ENCODE results near the gene SPEM2. TPM values are rescaled to one million over a fixed set of nuclear protein-coding genes. Genes with fewer than 3 reads are reported as not detected.

Gene SPEM2
- total and polyA plus RNA-seq, 3 experiments from 2014 or later, result not detected

- H3K36me3 ChIP-seq (ENCODE audit: insufficient read depth, low read length), result no peaks in the 10 kb centered on the region
- Mint-ChIP-seq H3K4me1 (no peaks in the 10 kb centered on the region), H3K9me3 (no peaks in the 10 kb centered on the region), H3K4me3 (no peak overlapping the region), H3K27ac (no peak overlapping the region), H3K36me3 (no peaks in the 10 kb centered on the region), H3K27me3 (peaks cover 0 to 3% of the 10 kb centered on the region in 2 donors)
- H3K27me3 ChIP-seq (ENCODE audit: insufficient read depth, low read length, poor library complexity, severe bottlenecking), result no peaks in the 10 kb centered on the region
- CTCF ChIA-PET, result interaction anchor here (1.0 to 2.1 kb wide), 2 partner anchors 10 to 71 kb away, joined by 3 to 10 read pairs; no protein-coding TSS in a partner anchor
- no peak overlapping the region for H3K4me3 ChIP-seq (ENCODE audit: low read length)
- H3K27ac ChIP-seq (ENCODE audit: low read depth, low read length), result no peak overlapping the region
- no peaks in the 10 kb centered on the region for H3K4me1 ChIP-seq (ENCODE audit: insufficient read depth, low read length)
- no peak for DNase-seq
- H3K9me3 ChIP-seq (ENCODE audit: low read length), result no peaks in the 10 kb centered on the region
- POLR2A ChIA-PET, result no interaction called here
These were observed 1.6 kb downstream of the SPEM2 start for GRCh38 chr17:7426896-7427489.

GRCh38 chr17:7427549-7427948 is 2.1 kb downstream of the SPEM2 start:
- Mint-ChIP-seq H3K4me3 (no peak overlapping the region), H3K27me3 (peaks cover 0 to 3% of the 10 kb centered on the region in 2 donors), H3K27ac (no peak overlapping the region), H3K9me3 (no peaks in the 10 kb centered on the region), H3K4me1 (no peaks in the 10 kb centered on the region), H3K36me3 (no peaks in the 10 kb centered on the region)
- no peak for DNase-seq
- H3K27me3 ChIP-seq (ENCODE audit: insufficient read depth, low read length, poor library complexity, severe bottlenecking), result no peaks in the 10 kb centered on the region
- CTCF ChIA-PET, result interaction anchor here (1.0 to 2.1 kb wide), 2 partner anchors 9 to 72 kb away, joined by 3 to 10 read pairs; no protein-coding TSS in a partner anchor
- no peaks in the 10 kb centered on the region for H3K9me3 ChIP-seq (ENCODE audit: low read length)
- POLR2A ChIA-PET, result no interaction called here
- no peaks in the 10 kb centered on the region for H3K4me1 ChIP-seq (ENCODE audit: insufficient read depth, low read length)
- no peak overlapping the region for H3K27ac ChIP-seq (ENCODE audit: low read depth, low read length)
- no peak overlapping the region for H3K4me3 ChIP-seq (ENCODE audit: low read length)
- no peaks in the 10 kb centered on the region for H3K36me3 ChIP-seq (ENCODE audit: insufficient read depth, low read length)

- Histone ChIP-seq H3K9me3 (ENCODE audit: low read length) (no peaks in the 10 kb centered on the region), H3K4me1 (ENCODE audit: insufficient read depth, low read length) (no peaks in the 10 kb centered on the region), H3K36me3 (ENCODE audit: insufficient read depth, low read length) (no peaks in the 10 kb centered on the region), H3K4me3 (ENCODE audit: low read length) (no peak within 1 kb of the TSS), H3K27ac (ENCODE audit: low read depth, low read length) (no peak within 1 kb of the TSS), H3K27me3 (ENCODE audit: insufficient read depth, low read length, poor library complexity, severe bottlenecking) (no peaks in the 10 kb centered on the region)
- Mint-ChIP-seq H3K9me3 (no peaks in the 10 kb centered on the region), H3K4me3 (no peak within 1 kb of the TSS), H3K36me3 (no peaks in the 10 kb centered on the region), H3K4me1 (no peaks in the 10 kb centered on the region), H3K27me3 (peaks cover 0 to 3% of the 10 kb centered on the region in 2 donors), H3K27ac (no peak within 1 kb of the TSS)
- CTCF ChIA-PET, result interaction anchor here (2.1 kb wide), 1 partner anchor 8 kb away, joined by 10 read pairs; no protein-coding TSS in a partner anchor
- POLR2A ChIA-PET, result no interaction called here
- no peak for DNase-seq
These were observed 3.1 kb downstream of the SPEM2 start, which contains the start of gene SPEM3 for GRCh38 chr17:7428557-7428956. Gene SPEM3 (plus strand): TSS chr17:7428857. CDS start chr17:7428903, 46 bp downstream.

- no peak overlapping the region for H3K4me3 Mint-ChIP-seq
- no peaks in the 10 kb centered on the region for H3K4me1 Mint-ChIP-seq
- no peaks in the 10 kb centered on the region for H3K4me1 ChIP-seq (ENCODE audit: insufficient read depth, low read length)
- H3K27me3 Mint-ChIP-seq, result peaks cover 0 to 3% of the 10 kb centered on the region in 2 donors
- no peaks in the 10 kb centered on the region for H3K9me3 ChIP-seq (ENCODE audit: low read length)
- H3K4me3 ChIP-seq (ENCODE audit: low read length), result no peak overlapping the region
- DNase-seq, result no peak
- POLR2A ChIA-PET, result no interaction called here
- no peaks in the 10 kb centered on the region for H3K9me3 Mint-ChIP-seq
- no peaks in the 10 kb centered on the region for H3K27me3 ChIP-seq (ENCODE audit: insufficient read depth, low read length, poor library complexity, severe bottlenecking)
- no peaks in the 10 kb centered on the region for H3K36me3 Mint-ChIP-seq
- CTCF ChIA-PET, result interaction anchor here (1.9 kb wide), 1 partner anchor 131 kb away, joined by 6 read pairs; the partner anchor contains the start of gene SENP3
- no peak overlapping the region for H3K27ac ChIP-seq (ENCODE audit: low read depth, low read length)
- no peak overlapping the region for H3K27ac Mint-ChIP-seq
- no peaks in the 10 kb centered on the region for H3K36me3 ChIP-seq (ENCODE audit: insufficient read depth, low read length)
These were observed 4.3 kb downstream of the SPEM2 start for GRCh38 chr17:7429722-7430121.

GRCh38 chr17:7431231-7431630 is 5.8 kb downstream of the SPEM2 start:
- Histone ChIP-seq H3K36me3 (ENCODE audit: insufficient read depth, low read length) (no peaks in the 10 kb centered on the region), H3K27me3 (ENCODE audit: insufficient read depth, low read length, poor library complexity, severe bottlenecking) (no peaks in the 10 kb centered on the region), H3K9me3 (ENCODE audit: low read length) (no peaks in the 10 kb centered on the region), H3K4me1 (ENCODE audit: insufficient read depth, low read length) (peaks cover 5% of the 10 kb centered on the region), H3K27ac (ENCODE audit: low read depth, low read length) (no peak overlapping the region), H3K4me3 (ENCODE audit: low read length) (no peak overlapping the region)
- H3K4me3 Mint-ChIP-seq, result no peak overlapping the region
- ChIA-PET CTCF (interaction anchor here (1.9 kb wide), 1 partner anchor 130 kb away, joined by 6 read pairs; the partner anchor contains the start of gene SENP3), POLR2A (interaction anchor here (0.5 kb wide), 1 partner anchor 10 kb away, joined by 4 read pairs; no protein-coding TSS in a partner anchor)
- peaks cover 0 to 5% (median 0%) of the 10 kb centered on the region in 3 donors for H3K36me3 Mint-ChIP-seq
- H3K4me1 Mint-ChIP-seq, result peaks cover 9 to 12% (median 11%) of the 10 kb centered on the region in 3 donors
- no peaks in the 10 kb centered on the region for H3K27me3 Mint-ChIP-seq
- no peak for DNase-seq
- no peaks in the 10 kb centered on the region for H3K9me3 Mint-ChIP-seq
- no peak overlapping the region for H3K27ac Mint-ChIP-seq

- no peak for DNase-seq
- Histone ChIP-seq H3K27ac (ENCODE audit: low read depth, low read length) (no peak overlapping the region), H3K9me3 (ENCODE audit: low read length) (no peaks in the 10 kb centered on the region), H3K27me3 (ENCODE audit: insufficient read depth, low read length, poor library complexity, severe bottlenecking) (no peaks in the 10 kb centered on the region), H3K4me1 (ENCODE audit: insufficient read depth, low read length) (peaks cover 15% of the 10 kb centered on the region), H3K4me3 (ENCODE audit: low read length) (no peak overlapping the region), H3K36me3 (ENCODE audit: insufficient read depth, low read length) (no peaks in the 10 kb centered on the region)
- peak overlapping the region in 1 of 7 donors; percentile 68 for H3K4me3 Mint-ChIP-seq
- H3K27ac Mint-ChIP-seq, result peak overlapping the region in 3 of 8 donors; percentile 36 to 62 (median 46)
- peaks cover 0 to 6% (median 0%) of the 10 kb centered on the region in 3 donors for H3K36me3 Mint-ChIP-seq
- no peaks in the 10 kb centered on the region for H3K9me3 Mint-ChIP-seq
- no peaks in the 10 kb centered on the region for H3K27me3 Mint-ChIP-seq
- H3K4me1 Mint-ChIP-seq, result peaks cover 12 to 21% (median 18%) of the 10 kb centered on the region in 3 donors
- CTCF ChIA-PET, result no interaction called here
- POLR2A ChIA-PET, result no interaction called here
These were observed 6.9 kb downstream of the SPEM2 start for GRCh38 chr17:7432296-7432695.

GRCh38 chr17:7435676-7436555 is 10.5 kb downstream of the SPEM2 start:
- CTCF ChIA-PET, result interaction anchor here (0.8 to 5.1 kb wide), 50 partner anchors 8 to 390 kb away, joined by 3 to 78 read pairs (median 6); partner anchors contain the start of genes ACAP1, CD68, CHRNB1 and GABARAP
- peaks cover 50% of the 10 kb centered on the region for H3K4me1 ChIP-seq (ENCODE audit: insufficient read depth, low read length)
- peak overlapping the region; percentile 77 for H3K27ac ChIP-seq (ENCODE audit: low read depth, low read length)

More at GRCh38 chr17:7435676-7436555, 10.5 kb downstream of the SPEM2 start:
- peak in 3 of 5 donors; percentile 46 to 78 (median 56) for DNase-seq
- peaks cover 21 to 23% of the 10 kb centered on the region in 2 donors for H3K27me3 Mint-ChIP-seq
- H3K27ac Mint-ChIP-seq, result peak overlapping the region; percentile 93 to 99 (median 97)
- peaks cover 4 to 10% (median 7%) of the 10 kb centered on the region in 3 donors for H3K36me3 Mint-ChIP-seq
- Histone ChIP-seq H3K9me3 (ENCODE audit: low read length) (no peaks in the 10 kb centered on the region), H3K4me3 (ENCODE audit: low read length) (peak overlapping the region; percentile 92), H3K27me3 (ENCODE audit: insufficient read depth, low read length, poor library complexity, severe bottlenecking) (peaks cover 24% of the 10 kb centered on the region), H3K36me3 (ENCODE audit: insufficient read depth, low read length) (no peaks in the 10 kb centered on the region)
- H3K4me1 Mint-ChIP-seq, result peaks cover 33 to 54% (median 46%) of the 10 kb centered on the region in 3 donors
- peak overlapping the region; percentile 88 to 98 (median 96) for H3K4me3 Mint-ChIP-seq
- POLR2A ChIA-PET, result interaction anchor here (0.6 to 4.5 kb wide), 19 partner anchors 19 to 251 kb away, joined by 3 to 48 read pairs (median 4); partner anchors contain the start of genes FXR2, MPDU1, PLSCR3 and POLR2A
- H3K9me3 Mint-ChIP-seq, result no peaks in the 10 kb centered on the region

Measured in CD8-positive, alpha-beta memory T cell (primary cell).